ENCODE data around the gene USP53.
A peak's percentile ranks its signal among the peaks of the same experiment; 100 is the strongest.
"Not testable (repeated sequence)": the region's sequence is repeated elsewhere in the genome, so short reads cannot be mapped to it uniquely, and the experiment has no call there.

The USP53 gene

DNA sequence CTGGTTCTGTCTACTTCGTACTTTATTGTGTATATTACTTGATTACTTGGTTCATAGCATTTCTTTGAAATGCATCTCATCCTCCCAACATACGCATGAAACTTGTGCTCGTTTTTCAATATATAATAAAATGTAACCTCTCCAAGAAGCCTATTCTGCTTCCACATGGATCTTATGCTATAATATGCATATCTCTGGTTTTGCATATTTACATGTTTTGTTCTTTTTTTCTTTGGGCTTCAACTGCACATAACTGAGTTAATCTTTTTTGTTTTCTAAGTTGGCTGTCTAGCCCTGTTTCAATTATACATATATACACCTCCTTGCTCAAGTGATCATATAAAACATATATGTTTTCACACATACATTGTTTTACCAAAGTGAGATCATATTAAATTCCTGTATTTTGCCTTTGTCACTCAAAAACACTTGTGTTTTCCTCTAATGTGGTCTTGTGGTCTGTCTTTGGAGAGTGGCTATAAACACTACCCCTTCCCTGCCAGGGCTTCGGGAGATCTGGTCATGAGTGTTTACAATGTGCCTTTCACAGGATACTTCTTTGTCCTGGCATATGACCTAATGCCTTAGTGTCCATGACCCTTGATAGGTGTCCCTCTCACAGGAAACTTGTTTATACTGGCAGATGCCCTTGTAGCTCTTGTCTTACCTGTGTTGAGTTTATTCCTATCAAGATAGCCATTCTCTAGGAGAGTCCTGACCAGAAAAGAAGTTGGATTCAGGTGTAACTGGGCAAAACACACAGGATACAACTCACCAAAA, 17.6 kb downstream of the USP53 start:
- no peak for DNase-seq

DNA sequence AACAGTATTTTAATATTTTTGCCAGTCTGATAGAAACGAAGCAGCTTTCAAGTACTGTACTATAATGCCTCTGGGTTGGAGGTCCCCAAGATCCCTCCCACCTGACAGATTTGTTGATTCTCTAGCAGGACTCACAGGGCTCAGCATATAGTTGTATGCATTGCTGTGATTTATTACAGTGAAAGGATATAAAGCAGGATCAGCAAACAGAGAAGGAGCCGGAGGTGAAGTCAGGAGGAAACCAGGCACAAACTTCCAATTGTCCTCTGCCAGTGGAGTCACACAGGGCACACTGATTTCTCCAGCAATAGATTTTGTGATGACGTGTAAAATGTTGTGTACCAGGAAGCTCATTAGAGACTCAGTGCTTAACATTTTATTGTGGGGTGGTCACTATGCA, 19.0 kb downstream of the USP53 start:
- DNase-seq, result no peak

DNA sequence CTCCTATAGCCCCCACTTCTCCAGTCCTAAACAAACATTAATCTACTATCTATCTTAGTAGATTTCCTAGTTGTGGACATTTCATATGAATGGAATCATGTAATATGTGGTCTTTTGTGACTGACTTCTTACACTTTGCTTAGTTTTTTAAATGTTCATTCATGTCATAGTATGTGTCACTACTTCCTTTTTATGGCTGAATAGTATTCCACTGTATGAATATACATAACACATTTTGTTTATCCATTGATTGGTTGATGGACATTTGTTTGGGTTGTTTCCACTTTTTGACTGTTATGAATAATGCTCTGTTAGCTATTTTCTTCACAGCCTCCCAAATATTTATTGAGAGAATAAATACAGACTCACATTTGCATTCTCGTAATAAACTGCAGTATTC, 19.8 kb downstream of the USP53 start:
- no peak for DNase-seq

DNA sequence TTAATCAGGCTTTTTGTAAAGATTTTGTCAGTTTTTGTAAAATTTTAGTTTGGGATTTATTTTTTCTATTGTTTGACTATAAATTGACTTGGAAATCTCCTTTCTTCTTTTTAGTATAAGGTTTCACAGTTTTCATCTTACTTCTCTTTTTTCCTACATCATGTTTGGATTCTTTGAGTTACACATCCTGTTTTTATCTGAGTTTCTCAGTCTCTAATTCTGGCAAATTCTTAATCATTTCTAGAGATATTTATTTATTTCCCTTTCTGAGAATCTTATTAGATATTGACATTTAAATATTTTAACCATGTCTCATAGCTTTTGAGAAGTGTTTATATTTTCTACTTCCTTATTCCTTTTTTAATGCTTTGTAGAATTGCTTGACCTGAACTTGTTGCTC, 20.7 kb downstream of the USP53 start:
- no peak for DNase-seq

DNA sequence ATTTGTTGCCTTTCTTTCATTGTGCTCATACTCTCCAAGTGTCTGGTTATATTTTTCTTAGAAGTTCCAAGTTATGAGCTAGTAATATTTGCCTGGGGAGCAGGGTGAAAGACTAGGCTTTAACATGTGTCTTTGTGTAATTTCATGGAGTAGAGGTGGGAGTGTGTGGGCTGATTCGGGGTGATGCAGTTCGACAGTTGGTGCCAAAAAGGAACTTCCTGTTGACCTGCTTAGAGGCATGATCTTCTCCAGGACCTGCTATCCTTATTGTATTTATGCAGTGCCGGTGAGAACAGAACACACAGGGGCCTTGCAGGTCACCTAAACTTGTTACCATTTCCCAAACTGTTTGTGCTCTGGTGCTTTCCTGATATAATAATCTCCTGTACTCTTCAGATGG, 21.2 kb downstream of the USP53 start:
- peak; percentile 15 for DNase-seq

DNA sequence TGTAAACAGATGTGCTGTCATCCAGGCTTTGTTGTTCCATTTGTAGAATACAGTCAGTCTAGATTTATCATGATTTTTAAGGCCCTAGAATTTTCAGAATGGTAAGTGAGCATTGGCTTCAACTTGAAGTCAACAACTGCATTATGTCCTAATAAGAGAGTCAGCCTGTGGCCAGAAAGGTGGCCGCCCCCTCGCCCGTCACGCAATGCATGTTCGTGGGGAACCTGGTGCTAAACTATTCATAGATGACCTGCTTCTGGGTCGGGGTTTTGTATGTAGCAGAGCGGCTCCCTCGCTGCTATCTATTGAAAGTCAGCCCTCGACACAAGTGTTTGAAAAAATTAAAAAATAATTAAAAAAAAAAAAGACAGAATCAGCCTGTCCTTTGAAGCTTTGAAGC, 24.7 kb downstream of the USP53 start:
- DNase-seq, result no peak

DNA sequence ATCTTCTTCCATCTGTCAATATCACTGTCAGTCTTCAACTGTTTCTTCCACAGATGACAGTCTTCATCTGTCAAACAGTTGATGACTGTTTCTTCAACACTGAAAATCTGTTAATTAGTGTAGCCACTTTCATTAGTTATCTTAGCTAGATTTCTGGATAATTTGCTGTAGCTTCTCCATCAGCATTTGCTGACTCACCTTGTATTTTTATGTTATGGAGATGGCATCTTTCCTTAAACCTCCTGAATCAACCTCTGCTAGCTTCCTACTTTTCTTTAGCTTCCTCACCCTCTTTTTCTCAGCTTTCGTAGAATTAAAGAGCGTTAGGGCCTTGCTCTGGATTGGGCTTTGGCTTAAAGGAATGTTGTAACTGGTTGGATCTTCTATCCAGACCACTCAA, 25.1 kb downstream of the USP53 start:
- no peak for DNase-seq

DNA sequence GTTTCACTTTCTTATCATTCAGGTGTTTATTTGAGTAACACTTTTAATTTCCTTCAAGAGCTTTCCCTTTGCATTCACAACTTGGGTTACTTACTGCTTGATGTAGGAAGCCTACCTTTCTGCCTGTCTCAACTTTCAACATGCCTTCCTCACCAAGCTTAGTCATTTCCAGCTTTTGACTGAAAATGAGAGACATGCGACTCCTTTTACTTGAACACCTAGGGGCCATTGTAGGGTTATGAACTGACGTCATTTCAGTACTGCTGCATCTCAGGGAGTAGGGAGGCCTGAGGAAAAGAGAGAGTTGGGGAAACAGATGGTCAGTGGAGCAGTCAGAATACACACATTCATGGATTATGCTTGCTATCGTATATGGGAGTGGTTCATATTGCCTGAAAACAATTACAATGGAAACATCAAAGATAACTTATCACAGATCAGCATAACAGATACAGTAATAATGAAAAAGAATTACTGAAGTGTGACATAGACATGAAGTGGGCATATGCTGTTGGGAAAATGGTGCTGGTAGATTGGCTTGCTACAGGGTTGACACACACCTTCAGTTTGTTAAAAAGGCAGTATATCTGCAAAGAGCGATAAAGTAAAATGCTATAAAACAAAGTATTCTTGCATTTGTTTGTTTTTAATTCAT, 25.7 kb downstream of the USP53 start:
- DNase-seq, result no peak

DNA sequence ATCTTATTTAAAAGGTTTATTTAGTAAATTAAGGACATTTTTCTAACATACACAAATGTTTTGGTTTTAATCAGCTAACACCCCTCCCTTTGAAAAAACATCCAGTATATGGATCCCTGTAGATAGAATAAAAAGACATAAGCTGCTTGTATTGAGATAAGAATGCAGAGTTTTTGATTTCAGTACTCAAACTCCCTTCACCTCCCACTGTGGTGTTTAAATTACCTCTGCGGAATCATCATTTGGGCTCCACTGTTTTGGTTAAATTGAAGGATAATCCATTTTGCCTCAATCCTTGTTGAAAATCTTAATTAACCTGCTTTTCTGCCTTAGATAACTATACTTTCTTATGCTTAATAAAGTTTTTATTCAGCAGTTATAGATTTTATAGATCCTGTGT, 27.6 kb downstream of the USP53 start:
- no peak for DNase-seq

DNA sequence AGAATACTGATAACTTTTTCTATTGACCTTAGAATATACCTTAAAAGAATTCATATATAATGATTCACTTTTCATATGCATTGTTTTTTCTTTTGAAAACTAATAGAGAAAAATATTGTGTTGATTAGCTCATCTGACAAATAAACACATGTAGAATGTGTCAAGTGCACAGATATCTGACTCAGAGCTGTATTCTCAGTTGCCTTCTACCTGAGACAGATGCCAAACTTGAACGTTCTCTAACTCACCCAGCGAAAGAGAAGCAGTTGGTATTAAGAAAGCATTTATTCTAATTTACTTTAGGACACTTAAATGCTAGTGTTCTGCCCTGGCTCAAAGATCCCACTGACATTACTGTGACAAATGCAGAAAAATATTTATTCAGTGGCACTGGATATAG, 28.1 kb downstream of the USP53 start:
- no peak for DNase-seq

DNA sequence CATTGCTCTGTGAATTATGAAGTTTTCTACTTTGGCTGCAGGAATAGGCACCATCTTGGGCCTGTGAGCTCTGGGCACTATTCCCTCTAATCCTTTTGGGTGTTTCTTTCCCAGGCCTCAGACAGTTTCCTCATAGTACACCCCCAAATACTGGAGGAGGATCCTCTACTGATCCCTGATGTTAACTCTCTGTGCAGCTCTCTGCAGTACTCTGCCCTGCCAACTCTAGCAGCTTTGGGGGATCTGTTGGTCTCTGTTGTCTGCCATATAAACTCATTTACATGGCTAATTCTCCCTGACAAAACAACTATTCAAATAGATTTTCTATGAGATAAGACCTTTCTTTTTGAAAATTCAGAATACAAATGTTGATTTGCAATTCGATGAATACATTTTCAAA, 29.9 kb downstream of the USP53 start:
- DNase-seq, result no peak

DNA sequence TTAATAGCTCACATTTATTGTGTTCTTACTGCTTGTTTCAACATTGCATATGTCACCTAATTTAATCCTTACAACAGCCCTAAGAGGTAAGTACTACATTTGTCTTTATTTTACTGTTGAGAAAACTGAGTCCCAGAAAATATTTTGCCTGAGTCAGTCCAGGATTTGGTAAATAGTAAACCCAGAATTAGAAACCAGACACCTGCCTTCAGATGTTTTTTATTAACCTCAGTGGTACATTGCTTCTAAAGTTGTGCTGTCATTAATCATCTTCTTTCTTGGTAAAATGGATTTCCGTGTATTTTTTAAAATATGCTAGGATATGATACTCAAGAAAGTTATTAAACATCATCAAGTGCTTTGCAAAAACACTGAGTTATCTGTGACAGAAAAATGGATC, 31.4 kb downstream of the USP53 start:
- no peak for DNase-seq

DNA sequence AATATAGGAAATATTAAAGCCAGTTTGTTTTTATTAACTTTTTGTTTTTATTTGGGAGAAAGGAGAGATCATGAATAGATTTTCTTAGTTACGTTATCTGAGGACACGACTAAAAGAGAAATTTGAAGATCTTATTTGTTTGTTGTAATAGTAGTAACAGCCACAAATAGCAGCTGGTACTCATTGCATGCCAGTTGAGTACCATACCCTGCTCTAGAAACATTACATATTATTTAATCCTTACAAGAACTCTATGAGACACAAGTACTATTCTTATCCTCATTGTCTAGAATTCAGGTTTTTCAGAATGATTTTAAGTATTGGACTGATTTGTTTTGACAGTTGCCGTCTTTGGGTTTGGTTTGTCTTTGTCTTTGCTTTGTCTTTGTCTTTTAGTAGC, 31.8 kb downstream of the USP53 start:
- DNase-seq, result no peak

DNA sequence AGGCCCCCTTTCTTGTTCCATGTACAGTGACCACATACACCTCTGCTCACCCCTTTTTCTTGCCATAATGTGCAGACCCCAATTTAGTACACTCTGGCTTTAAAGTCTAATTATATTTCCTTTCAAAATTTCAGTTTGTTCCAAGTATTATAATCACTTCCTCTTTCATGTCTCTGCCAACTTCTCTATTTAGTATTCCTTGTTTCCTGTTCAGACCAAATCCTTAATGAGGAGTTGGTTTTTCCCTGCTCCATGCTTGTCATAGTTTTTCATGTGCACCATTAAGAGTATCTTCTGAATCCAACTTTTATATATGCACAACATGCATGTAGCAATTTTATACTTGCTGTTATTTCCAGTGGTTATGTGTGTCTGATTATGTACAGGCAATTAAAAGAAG, 32.3 kb downstream of the USP53 start:
- no peak for DNase-seq

DNA sequence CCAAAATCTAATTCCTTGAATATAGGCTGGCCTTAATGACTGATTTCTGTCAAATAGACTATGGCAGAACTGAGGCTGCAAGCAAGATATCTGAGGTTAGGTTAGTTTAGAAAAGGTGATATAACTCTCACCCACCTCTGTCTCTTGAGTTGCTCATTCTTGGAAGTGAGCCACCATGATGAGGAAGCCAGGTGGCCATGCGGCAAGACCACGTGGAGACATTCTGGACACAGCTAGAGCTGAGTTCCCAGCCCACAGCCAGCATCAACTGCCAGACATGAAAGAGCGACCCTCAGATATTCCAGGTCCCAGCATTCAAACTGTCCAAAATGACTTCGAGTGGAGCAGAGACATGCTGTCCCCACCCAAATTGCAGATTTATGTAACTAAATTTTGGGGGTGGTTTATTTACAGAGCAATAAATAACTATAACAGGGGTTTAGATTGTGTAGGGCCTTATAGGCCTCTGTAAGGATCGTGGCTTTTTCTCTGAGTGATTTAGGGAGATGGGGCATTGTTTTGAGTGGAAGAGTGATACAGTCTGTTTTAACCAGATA, 33.7 kb downstream of the USP53 start:
- DNase-seq, result no peak

DNA sequence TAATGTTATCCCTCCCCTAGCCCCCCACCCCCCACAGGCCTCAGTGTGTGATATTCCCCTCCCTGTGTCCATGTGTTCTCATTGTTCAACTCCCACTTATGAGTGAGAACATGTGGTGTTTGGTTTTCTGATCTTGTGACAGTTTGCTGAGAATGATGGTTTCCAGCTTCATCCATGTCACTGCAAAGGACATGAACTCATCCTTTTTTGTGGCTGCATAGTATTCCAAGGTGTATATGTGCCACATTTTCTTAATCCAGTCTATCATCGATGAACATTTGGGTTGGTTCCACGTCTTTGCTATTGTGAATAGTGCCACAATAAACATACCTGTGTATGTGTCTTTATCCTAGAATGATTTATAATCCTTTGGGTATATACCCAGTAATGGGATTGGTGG, 38.5 kb downstream of the USP53 start:
- not testable (repeated sequence) for DNase-seq

DNA sequence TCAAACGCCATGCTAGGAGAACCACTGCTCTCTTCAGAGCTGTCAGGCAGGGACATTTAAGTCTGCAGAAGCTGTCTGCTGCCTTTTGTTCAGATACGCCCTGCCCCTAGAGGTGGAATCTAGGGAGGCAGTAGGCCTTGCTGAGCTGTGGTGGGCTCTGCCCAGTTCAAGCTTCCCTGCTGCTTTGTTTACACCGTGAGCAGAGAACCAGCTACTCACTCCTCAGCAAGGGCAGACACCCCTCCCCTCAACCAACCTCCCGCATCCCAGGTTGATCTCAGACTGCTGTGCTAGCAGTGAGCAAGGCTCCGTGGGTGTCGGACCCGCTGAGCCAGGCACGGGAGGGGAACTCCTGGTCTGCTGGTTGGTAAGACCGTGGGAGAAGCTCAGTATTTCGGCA, 42.7 kb downstream of the USP53 start:
- DNase-seq, result not testable (repeated sequence)

DNA sequence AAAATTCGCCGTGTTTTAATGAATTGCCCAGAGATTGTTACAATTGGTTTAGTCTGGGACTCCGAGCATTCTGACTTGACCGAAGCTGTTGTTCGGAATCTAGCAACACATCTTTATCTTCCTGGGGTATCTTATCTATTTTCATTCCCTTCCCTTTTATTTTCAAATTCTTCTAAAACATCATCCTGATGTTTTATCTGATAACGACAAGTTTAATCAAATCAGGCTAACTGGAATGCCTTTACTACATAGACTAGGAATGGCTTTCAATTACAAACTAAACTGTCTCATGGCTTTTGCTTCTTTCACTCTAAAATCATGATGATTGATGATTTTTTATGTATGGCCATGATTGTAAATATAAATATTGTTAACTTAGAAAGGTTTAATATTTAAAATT, 48.0 kb downstream of the USP53 start:
- DNase-seq, result no peak

DNA sequence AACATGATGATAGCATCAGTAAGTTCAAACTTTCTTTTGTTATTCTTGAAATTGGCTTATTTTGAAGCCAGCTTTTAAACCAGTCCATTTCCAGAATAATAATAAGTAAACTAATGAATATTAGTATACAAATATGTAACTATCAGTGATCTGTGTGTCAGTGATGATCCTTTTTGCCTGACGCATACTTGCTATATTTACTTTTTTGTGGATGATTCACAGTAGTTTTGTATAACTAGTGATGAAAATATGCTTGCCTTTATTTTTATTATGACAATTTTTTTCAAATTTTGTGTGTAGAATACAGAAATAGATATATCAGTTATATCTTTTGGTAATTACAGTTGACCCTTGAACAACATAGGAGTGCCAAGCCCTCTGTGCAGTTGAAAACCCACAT, 49.5 kb downstream of the USP53 start:
- DNase-seq, result no peak

DNA sequence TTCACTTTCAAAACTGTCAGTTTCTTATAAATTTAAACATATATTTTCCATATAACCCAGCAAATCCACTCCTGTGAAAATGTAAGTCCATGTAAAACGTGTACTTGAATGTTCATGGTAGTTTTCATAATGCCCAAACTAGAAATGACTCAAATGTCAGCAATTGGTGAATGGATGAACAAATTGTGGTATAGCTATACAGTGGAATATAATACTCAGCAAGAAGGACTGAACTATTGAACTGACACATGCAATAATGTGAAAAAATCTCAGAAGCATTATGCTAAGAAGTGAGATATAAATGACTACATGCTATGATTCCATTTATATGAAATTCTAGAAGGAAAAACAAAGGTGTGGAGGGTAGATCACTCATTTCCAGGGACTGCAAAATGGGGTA, 52.2 kb downstream of the USP53 start:
- DNase-seq, result no peak

DNA sequence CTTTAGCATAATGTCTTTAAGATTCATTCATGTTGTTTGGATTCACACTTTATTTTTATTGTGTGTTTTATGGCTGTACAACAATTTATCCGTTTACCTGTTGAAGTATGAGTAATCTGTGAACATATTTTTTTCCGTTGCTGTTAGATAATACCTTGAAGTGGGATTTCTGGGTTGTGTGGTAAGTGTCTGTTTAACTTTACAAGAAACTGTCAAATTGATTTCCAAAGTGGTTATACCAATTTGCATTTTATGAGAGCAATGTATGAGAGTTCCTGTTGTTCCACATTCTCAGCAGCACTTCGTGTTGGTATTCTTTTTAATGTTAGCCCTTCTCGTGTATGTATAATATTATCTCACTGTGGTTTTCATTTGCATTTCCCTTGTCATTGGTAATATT, 53.6 kb downstream of the USP53 start:
- DNase-seq, result no peak

DNA sequence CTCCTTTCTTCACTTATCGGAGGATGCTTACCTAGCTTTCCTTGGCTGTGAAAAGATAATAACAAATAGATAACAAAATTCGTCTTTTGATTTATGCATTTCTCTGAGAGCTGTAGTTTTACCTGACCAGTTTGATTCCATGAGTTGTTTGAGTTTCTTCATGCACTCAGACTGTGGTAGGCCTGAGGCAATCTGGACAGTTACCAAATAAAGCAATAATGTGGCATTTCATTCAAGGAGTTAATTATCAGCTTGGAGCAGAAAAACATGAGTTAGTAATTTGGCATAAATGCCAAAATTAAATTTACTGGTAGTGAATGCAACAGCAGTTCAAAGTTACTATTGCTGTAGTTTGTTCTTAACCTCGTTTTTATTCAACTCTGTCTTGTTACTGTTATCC, 56.0 kb downstream of the USP53 start:
- DNase-seq, result no peak

DNA sequence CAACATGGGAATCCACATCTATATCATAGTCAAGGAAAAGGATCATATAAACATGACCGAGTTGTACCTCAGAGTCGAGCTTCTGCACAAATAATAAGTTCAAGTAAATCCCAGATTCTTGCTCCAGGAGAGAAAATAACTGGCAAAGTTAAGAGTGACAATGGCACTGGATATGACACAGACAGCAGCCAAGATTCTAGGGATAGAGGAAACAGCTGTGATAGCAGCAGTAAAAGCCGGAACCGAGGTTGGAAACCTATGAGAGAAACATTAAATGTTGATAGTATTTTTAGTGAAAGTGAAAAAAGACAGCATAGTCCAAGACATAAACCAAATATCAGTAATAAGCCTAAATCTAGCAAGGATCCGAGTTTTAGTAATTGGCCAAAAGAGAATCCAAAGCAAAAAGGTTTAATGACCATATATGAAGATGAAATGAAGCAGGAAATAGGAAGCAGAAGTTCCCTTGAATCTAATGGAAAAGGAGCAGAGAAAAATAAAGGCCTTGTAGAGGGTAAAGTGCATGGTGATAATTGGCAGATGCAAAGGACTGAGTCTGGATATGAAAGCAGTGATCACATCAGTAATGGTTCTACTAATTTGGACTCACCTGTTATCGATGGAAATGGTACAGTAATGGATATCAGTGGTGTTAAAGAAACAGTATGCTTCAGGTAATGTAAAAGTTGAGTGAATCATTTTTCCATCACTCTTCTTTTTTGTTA, 59.0 kb downstream of the USP53 start:
- no peak for DNase-seq

DNA sequence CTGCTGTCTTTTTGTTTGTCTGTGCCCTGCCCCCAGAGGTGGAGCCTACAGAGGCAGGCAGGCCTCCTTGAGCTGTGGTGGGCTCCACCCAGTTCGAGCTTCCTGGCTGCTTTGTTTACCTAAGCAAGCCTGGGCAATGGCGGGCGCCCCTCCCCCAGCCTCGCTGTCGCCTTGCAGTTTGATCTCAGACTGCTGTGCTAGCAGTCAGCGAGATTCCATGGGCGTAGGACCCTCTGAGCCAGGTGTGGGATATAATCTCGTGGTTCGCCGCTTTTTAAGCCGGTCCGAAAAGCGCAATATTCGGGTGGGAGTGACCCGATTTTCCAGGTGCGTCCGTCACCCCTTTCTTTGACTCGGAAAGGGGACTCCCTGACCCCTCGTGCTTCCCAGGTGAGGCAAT, 67.0 kb downstream of the USP53 start:
- not testable (repeated sequence) for DNase-seq

All from CD4-positive, alpha-beta T cell treated with Interleukin-17A for 1 hour (primary cell).